Fibroblast of skin of left biceps (primary cell): Measurements from ENCODE around the gene PBX1.

Experiments used
- DNase-seq, 2 experiments: peaks; one replicate each; pipeline ENCODE4 v3.0.0-alpha.2; 2013; ENCODE audit warnings: low read depth in 2 of 2

The PBX1 gene

DNA sequence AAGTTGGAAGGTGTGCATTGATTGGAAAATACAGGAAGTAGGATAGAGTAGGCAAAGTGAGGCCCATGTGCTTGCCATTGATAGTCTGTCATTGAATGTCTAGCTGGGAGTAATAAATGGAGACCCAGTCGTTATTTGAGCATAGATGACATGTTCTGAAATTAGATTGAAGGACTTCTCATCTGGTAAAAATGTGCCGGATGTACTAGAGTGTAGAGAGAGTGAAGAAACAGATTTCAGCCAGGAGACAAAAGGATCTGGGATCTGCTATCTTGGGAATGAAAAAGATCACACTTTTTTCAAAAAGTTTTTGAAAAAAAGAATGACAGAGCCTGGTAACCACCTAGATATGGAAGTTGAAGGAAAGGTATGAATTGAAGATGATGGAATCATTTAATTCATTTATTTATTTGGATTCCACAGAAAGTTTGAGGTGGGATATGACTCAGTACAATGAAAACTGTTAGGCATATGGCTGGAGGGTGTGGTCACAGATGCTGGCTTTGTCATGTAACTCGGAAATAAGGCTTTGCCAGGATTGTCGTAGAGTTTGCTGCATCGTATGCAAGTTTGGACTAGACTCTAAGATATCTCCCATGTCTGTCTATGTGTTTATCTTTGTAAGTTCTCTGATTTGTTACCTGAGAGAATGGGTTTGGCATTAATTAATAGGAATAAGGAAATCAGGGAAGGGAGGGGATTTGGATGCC, 137.1 kb downstream of the PBX1 start:
- no peak for DNase-seq

GRCh38 chr1:164699815-164700491, 141.0 kb downstream of the PBX1 start:
- DNase-seq, result no peak

GRCh38 chr1:164700683-164701082, 141.7 kb downstream of the PBX1 start:
- DNase-seq, result no peak

GRCh38 chr1:164701189-164701761, 142.3 kb downstream of the PBX1 start:
- DNase-seq, result no peak

- no peak for DNase-seq
Measured at GRCh38 chr1:164702216-164702615, 143.2 kb downstream of the PBX1 start.

DNA sequence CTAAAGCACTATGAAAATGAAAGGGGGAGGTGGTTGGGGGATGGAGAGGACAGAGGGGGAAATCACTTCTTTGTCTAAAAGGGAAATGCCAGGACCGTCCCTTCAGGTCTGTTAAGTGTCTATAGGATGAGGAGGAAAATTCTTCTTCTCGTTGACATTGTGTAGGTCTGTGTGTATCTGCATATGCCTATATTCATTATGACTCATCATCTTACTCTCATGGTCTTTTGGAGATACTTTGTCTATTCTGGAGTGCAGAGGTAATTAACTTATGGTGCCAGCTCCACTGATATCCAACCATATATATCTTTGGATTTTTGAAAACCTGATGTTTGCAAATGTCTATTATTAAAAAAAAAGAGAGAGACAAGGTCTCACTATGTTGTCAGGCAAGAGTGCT, 143.7 kb downstream of the PBX1 start:
- no peak for DNase-seq

DNA sequence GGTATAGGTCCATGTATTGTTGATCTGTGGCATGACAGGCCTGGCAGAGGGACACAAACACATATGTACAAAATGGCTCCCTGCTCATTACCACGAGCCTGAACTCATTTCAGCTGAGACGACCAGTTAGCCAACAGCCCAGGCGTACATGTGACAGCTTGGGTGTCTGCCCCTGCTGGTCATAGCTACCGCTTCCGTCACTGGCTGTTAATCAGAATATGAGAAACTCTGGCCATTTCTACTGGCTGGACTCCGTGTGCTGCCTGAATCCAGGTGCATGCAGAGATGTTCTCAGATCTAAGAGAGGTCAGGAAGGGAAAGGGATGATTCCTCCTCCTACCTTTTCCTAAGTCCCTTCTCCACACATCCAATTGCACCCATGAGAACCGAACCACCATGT, 144.5 kb downstream of the PBX1 start:
- no peak for DNase-seq

- no peak for DNase-seq
Measured at GRCh38 chr1:164703960-164704411, 145.0 kb downstream of the PBX1 start.

- DNase-seq, result no peak
Measured at GRCh38 chr1:164704954-164705353, 146.0 kb downstream of the PBX1 start.

DNA sequence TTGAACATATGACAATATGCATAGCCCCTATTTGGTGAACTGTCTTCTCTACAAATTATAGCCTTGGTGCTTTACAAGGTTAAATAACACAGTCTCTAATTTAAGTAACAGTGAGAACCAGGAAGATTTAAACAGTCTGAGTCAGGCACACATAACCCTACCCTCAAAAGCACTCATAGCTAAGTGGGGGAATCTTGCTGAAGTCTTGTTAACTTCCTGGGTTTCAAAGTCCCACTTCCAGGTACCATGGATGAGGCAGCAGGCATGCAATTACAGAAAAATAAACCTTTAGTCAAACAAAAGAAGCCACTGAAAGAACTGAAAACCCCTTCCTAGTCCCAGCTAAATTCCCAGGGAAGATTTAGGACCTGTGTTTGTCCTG, 147.6 kb downstream of the PBX1 start:
- no peak for DNase-seq

- peak in 1 of 2 experiments; percentile 24 for DNase-seq
Measured at GRCh38 chr1:164707868-164708331, 148.9 kb downstream of the PBX1 start.

DNA sequence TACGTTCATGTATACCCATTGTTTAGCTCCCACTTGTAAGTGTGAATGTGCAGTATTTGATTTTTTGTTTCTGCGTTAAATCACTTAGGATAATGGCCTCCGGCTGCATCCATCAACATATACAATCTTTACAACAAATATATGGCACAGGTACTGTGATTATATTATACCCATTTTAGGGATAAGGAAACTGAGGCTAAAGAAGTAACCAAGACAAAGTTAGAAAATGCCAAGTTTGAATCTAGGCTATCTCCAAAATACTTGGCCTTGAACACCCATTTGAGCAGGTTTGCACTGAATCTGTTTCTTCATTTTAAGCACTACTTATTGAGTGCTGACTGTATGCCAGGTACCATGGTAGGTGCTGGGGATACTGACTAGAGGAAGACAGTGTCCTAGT, 149.6 kb downstream of the PBX1 start:
- DNase-seq, result no peak

DNA sequence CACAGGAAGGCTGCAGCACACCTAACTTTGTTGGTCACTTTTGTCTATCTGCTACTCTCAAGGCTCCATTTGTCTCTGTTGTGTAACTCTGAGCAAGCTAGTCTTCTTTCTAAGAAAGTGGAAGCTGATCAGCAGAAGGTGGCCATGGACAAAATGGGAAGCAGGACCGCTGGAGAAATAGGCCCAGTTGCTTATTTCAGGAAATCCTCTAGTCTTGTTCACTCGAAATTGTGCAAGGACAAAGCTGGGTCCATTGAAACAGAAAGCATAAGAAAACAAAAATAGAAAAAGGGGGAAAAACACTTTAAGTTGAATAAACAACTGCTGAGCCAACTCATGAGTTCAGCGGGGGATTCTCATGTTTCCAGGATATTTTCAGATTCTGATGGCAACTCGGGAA, 150.1 kb downstream of the PBX1 start:
- no peak for DNase-seq

DNA sequence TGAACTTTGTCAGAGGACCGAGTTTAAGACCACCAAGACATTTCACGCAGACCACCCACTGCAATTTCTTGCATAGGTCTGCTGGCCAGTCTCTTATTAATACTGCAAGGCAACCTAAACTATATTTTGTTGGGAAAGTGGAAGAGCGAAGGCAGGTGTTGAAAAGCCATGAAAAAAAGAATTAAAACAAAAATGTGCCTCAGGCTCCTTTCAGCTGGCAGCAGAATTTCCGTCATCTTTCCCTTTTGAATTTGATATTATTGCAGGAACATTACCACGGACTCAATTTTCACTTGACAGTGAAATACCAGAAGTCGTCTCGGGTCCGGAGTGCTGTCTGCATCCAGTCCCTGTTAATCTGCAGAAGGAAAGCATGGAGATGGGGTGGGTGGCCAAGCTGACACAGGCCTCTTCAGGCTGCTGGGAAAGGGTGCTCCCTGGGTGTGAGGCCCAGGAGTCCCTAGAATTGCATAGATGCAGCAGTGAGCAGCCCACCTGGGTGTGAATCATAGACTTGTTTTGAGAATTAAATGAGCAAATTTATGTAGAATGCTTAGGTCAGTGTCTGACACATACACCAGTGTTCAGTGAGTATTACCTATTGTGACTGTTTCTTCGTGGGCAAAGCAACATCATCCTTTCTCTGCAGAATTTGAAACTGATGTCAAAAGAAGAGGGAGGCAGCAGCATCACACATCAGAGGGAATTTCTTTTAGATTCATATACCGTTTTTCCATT, 150.7 kb downstream of the PBX1 start:
- DNase-seq, result no peak

DNA sequence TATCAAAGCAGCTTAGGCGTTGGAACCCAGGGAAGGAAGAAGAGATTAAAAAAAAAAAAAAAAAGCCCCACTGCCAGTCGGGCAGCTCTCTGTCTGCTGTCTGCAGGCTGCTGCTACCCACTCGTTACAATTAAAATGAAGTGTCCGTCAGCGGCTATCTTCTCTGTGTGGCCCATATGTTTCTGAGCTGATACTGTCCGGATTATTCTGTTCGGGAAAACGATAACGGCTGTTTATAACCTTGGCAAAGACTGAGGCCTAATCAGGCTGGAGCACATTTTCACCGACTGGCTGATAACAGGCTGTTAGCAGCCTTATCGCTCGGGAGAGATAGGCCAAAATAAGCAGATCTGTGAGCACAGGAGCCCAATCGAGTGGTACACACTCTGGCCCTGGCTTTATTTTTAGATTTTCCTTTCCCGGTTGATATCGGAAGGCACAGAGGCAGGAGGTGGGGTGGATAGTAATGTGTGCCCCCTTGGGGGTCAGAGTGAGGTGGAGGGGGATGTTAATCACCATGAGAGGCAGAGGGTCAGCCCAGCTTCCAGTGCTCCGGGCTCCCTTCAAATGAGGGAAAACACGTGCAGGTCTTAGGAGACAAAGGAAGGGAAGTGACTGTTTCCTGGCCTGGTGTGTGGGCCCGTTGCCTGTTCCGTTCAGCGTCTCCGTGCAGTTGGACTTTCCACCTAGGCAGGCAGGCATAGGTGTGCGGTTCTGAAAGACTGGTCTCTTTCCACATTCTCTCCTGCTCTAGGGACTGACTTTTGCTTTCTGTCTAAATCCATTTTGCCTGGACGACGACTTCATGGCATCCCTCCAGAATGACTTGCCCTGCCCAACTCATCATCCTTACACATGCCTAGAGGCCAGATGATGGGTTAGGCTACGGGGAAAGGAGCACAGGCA, 153.4 kb downstream of the PBX1 start:
- DNase-seq, result no peak

DNA sequence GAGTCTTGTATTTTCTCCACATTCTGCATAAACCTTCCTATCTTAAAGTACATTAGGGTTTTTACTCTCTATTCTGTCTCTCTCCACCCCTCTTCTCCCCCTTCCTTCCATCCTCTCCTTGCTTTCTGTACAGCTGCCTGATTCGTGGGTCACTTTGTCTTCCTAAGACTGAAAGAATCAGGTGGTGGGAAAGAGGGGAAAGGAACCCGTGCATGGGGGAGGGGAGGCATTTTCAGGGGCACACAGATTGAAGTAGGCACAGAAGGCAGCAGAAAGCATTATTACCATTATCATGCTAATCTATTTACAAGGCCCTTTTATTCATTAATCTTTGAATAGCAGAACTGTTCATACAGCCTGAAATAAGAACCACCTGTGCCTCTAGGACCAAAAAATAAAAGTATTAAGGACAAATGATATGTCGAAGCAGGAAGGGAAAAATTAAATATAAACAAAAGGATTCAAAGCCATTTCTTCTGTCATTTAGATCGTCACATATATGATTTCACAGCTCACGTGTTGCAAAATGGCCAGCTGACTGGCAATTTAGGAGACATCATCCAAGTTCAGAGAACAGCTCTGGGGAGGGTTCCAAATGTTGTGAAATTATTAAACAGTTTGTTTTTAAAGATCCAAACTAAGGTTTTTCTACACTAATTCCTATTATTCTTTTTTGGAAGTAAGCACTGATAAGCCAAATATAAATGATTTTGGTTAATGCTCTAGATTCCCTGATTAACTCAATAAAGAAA, 154.6 kb downstream of the PBX1 start:
- no peak for DNase-seq

DNA sequence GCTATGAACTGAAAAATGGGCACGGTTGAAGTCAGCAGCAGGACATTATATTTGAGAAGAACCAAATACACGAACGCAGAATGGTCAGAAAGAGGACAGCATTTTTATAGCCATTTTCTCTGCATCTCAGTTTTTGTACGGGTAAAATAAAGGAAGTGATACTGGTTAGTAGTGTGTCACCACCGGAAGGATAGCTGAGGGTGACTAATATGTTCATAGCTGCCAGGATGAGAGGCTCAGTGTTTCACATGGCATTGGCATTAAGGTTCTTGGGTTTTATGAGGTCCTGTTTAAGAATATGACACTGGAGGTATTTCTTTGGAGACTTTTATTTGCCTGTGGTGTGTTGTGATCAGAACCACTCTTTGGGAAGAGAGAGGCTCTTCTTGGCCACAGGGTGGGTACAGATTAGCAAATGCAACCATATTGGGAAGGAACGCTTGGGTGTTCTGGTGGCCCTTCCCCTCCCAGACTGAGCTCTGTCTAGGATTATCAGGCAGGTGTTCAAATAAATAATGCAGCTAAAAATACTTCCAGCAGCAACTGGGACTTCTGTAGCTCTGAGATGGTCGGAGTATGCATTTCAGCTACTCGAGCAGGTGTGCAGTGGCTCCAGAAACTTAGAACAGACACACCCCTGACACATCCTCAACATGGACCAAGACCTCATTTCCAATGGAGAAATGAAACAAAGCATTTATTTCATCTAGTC, 158.2 kb downstream of the PBX1 start:
- DNase-seq, result no peak

DNA sequence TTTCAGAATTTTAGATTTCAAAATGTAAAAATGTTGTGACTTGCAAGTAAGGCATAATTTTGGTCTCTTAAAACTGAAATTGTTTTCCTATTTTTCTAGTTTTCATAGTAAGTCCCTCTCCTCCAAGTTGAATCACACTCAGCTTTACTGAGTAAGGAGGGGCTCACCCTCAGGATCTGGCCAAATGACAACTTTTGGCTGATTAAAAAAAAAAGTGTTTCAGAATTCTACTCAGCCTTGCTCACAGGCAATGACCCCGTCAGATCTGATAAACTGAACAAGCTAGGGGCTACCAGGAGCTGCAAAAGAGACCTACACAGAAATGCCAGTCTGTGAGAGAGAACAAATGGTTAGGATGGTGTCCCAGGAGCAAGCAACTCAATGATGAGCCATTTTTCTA, 159.8 kb downstream of the PBX1 start:
- DNase-seq, result no peak

GRCh38 chr1:164719676-164720439, 160.9 kb downstream of the PBX1 start:
- DNase-seq, result no peak
